GM12875 (cell line): ENCODE results near the gene ABHD1.
A peak's percentile ranks its signal among the peaks of the same experiment; 100 is the strongest.

Experiments used
- H3K4me3 ChIP-seq: one replicate; pipeline ENCODE4 v1.5.1; 2011; ENCODE audit warnings: low read depth, low read length, control low read depth
- CTCF ChIP-seq: IDR thresholded peaks from 2 replicates; pipeline ENCODE4 v1.5.1; 2011; ENCODE audit warnings: low read depth, mild to moderate bottlenecking, control low read depth, inconsistent platforms, low read length, moderate library complexity, borderline replicate concordance; ENCODE audit not compliant: insufficient read depth

The ABHD1 gene

GRCh38 chr2:27127883-27128667 is 4.5 kb downstream of the ABHD1 start:
- no peak overlapping the region for H3K4me3 ChIP-seq
- TF ChIP-seq CTCF, result no peak

- no peak for TF ChIP-seq CTCF
- no peak overlapping the region for H3K4me3 ChIP-seq
These were observed 5.3 kb downstream of the ABHD1 start for GRCh38 chr2:27128668-27129571.

DNA sequence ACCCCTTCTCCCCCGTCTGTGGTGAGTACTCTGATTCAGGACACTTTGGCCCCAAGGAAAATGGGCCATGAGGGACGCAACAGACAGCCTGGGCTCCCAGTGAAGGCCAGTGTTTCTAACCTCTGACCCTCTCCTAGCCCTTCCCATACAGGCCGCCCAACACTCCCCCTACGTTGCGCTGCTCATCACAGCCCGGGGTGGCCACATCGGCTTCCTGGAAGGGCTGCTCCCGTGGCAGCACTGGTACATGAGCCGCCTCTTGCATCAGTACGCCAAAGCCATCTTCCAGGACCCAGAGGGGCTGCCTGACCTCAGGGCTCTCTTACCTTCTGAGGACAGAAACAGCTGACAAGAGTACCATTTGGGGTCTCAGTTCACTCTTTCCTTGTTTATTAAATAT is 6.8 kb downstream of the ABHD1 start:
- no peak for TF ChIP-seq CTCF
- no peak overlapping the region for H3K4me3 ChIP-seq

GRCh38 chr2:27131429-27131828 is 7.8 kb downstream of the ABHD1 start:
- TF ChIP-seq CTCF, result no peak

GRCh38 chr2:27133195-27133875 is 9.7 kb downstream of the ABHD1 start:
- peak overlapping the region; percentile 82 for H3K4me3 ChIP-seq
- no peak for TF ChIP-seq CTCF

More at GRCh38 chr2:27131429-27131828, 7.8 kb downstream of the ABHD1 start:
- no peak overlapping the region for H3K4me3 ChIP-seq

GRCh38 chr2:27133905-27134780 is 10.5 kb downstream of the ABHD1 start, which contains the start of gene PREB:
Gene PREB (minus strand): TSS chr2:27134636. CDS start chr2:27134421, 215 bp downstream.
- peak within 1 kb of the TSS; percentile 82 for H3K4me3 ChIP-seq
- peak; percentile 49 for TF ChIP-seq CTCF
